Ishikawa (cell line): Measurements from ENCODE around the gene CCDC60.

ENCODE experiments used
- CEBPB ChIP-seq: IDR thresholded peaks from 2 replicates; pipeline ENCODE4 v1.6.1; 2012
- CREB1 ChIP-seq: IDR thresholded peaks from 2 replicates; pipeline ENCODE4 v1.6.1; 2012; ENCODE audit warnings: low read depth
- EGR1 ChIP-seq: IDR thresholded peaks from 2 replicates; pipeline ENCODE4 v1.6.1; 2012
- EP300 ChIP-seq: IDR thresholded peaks from 2 replicates; pipeline ENCODE4 v1.6.1; 2012; ENCODE audit warnings: borderline replicate concordance
- FOXM1 ChIP-seq: IDR thresholded peaks from 2 replicates; pipeline ENCODE4 v1.6.1; 2012; ENCODE audit warnings: low read depth, borderline replicate concordance
- NFIC ChIP-seq: IDR thresholded peaks from 2 replicates; pipeline ENCODE4 v1.6.1; 2012
- RAD21 ChIP-seq: IDR thresholded peaks from 2 replicates; pipeline ENCODE4 v1.6.1; 2012; ENCODE audit warnings: low read depth
- TAF1 ChIP-seq: IDR thresholded peaks from 2 replicates; pipeline ENCODE4 v1.6.1; 2012; ENCODE audit warnings: low read depth, mild to moderate bottlenecking
- TCF12 ChIP-seq: IDR thresholded peaks from 2 replicates; pipeline ENCODE4 v1.6.1; 2012; ENCODE audit warnings: low read depth
- TEAD4 ChIP-seq: IDR thresholded peaks from 2 replicates; pipeline ENCODE4 v1.6.1; 2012
- YY1 ChIP-seq: IDR thresholded peaks from 2 replicates; pipeline ENCODE4 v1.6.1; 2012; ENCODE audit warnings: low read depth
- ZBTB7A ChIP-seq: IDR thresholded peaks from 2 replicates; pipeline ENCODE4 v1.6.1; 2012; ENCODE audit warnings: low read depth
- TF ChIP-seq, protein P1 (sequence below): IDR thresholded peaks from 2 replicates; pipeline ENCODE4 v1.6.1; 2012
- TF ChIP-seq, protein P2 (sequence below): IDR thresholded peaks from 2 replicates; pipeline ENCODE4 v1.6.1; 2012; ENCODE audit warnings: low read depth, mild to moderate bottlenecking
- TF ChIP-seq, protein P3 (sequence below): IDR thresholded peaks from 2 replicates; pipeline ENCODE4 v1.6.1; 2012

CCDC60 gene

DNA sequence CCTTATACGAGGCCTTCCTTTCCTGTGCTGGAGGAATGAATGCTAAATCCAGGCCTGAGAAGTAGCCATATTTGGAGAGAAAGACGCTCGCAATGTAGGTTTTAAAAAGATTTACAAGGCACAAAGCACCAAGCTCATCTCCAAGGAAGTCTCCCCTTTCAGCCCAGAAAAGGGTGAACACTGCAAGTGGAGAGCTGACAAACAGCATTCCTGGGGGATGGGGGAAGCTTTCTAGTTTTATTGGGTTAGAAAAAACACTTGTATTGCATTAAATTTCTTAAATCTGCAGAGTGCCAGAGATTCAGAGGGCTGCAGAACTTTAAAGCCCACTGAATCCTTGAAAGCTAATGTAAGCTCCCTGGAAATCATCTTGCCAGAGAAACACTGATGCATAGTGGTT lies 34.6 kb downstream of the CCDC60 start:
- no peak for TF ChIP-seq ZBTB7A
- no peak for TF ChIP-seq RAD21
- TF ChIP-seq TCF12 = no peak
- no peak for TF ChIP-seq TAF1
- TF ChIP-seq CREB1 = no peak
- TF ChIP-seq EGR1 = no peak
- TF ChIP-seq, protein P1, sequence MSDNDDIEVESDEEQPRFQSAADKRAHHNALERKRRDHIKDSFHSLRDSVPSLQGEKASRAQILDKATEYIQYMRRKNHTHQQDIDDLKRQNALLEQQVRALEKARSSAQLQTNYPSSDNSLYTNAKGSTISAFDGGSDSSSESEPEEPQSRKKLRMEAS = no peak
- no peak for TF ChIP-seq YY1
- TF ChIP-seq EP300 = no peak
- TF ChIP-seq CEBPB = no peak
- no peak for TF ChIP-seq NFIC
- TF ChIP-seq, protein P2, sequence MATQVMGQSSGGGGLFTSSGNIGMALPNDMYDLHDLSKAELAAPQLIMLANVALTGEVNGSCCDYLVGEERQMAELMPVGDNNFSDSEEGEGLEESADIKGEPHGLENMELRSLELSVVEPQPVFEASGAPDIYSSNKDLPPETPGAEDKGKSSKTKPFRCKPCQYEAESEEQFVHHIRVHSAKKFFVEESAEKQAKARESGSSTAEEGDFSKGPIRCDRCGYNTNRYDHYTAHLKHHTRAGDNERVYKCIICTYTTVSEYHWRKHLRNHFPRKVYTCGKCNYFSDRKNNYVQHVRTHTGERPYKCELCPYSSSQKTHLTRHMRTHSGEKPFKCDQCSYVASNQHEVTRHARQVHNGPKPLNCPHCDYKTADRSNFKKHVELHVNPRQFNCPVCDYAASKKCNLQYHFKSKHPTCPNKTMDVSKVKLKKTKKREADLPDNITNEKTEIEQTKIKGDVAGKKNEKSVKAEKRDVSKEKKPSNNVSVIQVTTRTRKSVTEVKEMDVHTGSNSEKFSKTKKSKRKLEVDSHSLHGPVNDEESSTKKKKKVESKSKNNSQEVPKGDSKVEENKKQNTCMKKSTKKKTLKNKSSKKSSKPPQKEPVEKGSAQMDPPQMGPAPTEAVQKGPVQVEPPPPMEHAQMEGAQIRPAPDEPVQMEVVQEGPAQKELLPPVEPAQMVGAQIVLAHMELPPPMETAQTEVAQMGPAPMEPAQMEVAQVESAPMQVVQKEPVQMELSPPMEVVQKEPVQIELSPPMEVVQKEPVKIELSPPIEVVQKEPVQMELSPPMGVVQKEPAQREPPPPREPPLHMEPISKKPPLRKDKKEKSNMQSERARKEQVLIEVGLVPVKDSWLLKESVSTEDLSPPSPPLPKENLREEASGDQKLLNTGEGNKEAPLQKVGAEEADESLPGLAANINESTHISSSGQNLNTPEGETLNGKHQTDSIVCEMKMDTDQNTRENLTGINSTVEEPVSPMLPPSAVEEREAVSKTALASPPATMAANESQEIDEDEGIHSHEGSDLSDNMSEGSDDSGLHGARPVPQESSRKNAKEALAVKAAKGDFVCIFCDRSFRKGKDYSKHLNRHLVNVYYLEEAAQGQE = no peak
- TF ChIP-seq, protein P3, sequence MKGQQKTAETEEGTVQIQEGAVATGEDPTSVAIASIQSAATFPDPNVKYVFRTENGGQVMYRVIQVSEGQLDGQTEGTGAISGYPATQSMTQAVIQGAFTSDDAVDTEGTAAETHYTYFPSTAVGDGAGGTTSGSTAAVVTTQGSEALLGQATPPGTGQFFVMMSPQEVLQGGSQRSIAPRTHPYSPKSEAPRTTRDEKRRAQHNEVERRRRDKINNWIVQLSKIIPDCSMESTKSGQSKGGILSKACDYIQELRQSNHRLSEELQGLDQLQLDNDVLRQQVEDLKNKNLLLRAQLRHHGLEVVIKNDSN = no peak
- TF ChIP-seq TEAD4 = no peak
- TF ChIP-seq FOXM1 = no peak

DNA sequence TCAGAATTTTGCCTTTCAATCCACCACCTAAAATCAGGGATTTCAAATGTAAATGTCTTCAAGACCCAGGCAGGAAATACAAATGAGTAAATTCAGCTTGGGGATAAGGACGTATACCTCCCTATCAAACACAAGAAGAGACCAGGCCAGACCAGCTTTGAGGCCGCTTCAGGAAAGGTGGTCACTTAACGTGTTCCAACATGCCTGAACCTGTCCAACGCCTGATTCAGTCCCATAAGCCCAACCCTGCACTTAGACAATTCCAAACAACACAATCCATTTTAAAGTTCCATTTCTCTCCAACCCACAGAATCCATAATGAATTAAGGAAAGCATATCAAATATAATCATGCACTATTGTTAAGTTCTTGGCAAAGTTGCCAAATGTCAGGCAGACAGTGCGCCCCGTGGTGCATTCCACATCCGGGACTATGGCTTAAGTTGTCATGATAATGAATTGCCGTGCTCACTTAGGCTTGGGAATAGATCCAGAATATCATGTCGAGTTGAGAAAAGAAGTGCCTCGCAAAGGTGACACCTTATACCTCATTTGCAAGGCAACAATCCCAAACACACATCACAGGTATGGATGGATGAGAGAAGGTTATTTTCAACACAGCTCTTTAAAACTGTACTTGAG lies 35.5 kb downstream of the CCDC60 start:
- TF ChIP-seq TCF12 = no peak
- TF ChIP-seq NFIC = 0 out of 2 replicates have a peak, but pooled peaks have one; percentile 20

DNA sequence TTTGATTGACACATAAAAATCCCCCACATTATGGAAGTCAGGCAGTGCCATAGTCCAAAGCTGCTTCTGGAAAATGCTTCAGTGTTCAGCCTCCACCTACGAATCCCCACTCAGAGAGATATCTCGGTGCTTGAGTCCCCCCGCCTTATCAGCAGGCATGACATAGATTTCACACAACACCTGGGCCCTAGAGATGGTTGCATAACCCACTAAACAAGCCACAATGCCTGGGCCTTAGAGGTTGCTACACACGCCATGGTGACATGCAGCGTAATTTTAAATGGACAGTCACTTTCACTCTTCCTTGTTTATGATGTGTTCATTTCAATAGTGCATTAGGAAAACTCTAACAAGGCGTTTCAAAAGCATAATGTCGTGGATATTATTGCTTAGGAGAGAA lies 38.0 kb downstream of the CCDC60 start:
- TF ChIP-seq TEAD4 (no peak), TCF12 (no peak), EGR1 (no peak), FOXM1 (no peak), YY1 (no peak), NFIC (no peak), EP300 (no peak), TAF1 (no peak), RAD21 (no peak), ZBTB7A (no peak), CEBPB (no peak), CREB1 (no peak)
- TF ChIP-seq, protein P2 = no peak
- TF ChIP-seq, protein P3 = no peak
- TF ChIP-seq, protein P1 = no peak

DNA sequence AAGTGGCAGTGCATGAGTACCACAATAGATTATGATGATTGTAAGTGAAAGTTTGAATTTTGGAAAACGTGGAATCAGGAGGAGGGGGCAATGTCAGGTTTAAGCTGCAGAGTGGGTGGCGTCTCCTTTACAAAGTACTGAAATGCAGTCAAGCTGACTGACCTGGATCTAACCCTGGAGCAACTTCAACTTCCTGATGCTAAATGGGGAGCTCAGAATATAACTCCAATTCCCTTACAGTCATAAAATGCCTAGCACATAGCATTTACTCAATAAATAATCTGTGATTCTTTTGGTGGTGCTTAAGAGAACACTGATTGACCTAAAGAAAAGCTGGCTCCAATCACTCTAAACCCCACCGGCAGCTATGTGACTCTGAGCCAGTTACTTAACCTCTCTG lies 38.5 kb downstream of the CCDC60 start:
- TF ChIP-seq CREB1 = no peak
- no peak for TF ChIP-seq TCF12

DNA sequence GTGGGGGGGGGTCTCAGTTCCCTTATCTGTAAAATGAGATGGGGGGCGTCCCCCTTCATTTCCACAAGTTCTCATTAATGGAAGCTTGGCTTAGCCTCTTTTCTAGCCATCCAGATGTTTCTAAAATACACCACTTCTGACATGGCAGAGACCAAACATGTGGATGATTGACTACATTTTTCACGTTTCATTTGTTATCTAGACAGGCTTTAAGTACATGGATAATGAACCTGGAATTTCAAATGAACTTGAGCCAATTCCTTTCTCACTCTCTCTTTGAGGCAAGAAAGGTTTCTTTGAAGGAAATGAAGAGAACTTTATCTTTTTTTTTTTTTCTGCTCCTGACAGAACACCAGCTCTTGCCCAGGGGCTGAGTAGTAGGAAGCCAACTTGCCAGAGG lies 39.1 kb downstream of the CCDC60 start:
- TF ChIP-seq, protein P1 = no peak
- TF ChIP-seq CREB1 (no peak), YY1 (no peak), TAF1 (no peak), FOXM1 (no peak), CEBPB (no peak)

DNA sequence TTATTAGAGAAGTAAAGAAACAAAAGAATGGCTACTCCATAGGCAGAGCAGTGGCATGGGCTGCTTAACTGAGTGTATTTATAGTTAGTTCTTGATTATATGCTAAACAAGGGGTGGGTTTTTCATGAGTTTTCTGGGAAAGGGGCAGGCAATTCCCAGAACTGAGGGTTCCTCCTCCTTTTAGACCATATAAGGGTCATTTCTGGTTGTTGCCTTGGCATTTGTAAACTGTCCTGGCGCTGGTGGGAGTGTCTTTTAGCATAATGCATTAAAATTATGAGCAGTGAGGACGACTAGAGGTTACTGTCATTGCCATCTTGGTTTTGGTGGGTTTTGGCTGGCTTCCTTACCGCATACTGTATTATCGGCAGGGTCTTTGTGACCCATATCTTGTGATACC lies 40.1 kb downstream of the CCDC60 start:
- TF ChIP-seq FOXM1 (no peak), CEBPB (no peak), TEAD4 (no peak), EGR1 (no peak), ZBTB7A (no peak), YY1 (no peak), EP300 (no peak), NFIC (no peak), TAF1 (no peak), TCF12 (no peak), CREB1 (no peak), RAD21 (no peak)
- TF ChIP-seq, protein P1 = no peak
- TF ChIP-seq, protein P3 = no peak
- TF ChIP-seq, protein P2 = no peak
